ENCODE data around the gene HM13.
A peak's percentile ranks its signal among the peaks of the same experiment; 100 is the strongest.

The HM13 gene

DNA sequence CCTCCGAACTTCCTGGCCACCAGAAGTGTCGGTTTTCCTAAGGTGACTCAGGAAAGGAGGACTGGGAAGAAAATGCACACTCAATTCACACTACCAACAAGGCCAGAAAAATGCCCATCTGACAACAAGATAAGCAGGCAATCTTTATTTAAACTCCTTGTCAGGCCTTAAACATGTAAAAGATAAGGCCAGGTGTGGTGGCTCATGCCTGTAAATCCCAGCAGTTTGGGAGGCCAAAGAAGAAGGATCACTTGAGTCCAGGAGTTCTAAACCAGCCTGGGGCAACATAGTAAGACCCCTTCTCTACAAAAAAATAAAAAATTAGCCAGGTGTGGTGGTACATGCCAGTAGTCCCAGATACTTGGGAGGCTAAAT lies 83.2 kb downstream of the HM13 start:
- no peak for TF ChIP-seq CTCF (IDR thresholded peaks at IDR 0.05; ENCODE audit: extremely low read depth, missing control alignments)
- no peak for DNase-seq (ENCODE audit: low spot score)

- no peak for DNase-seq (ENCODE audit: low spot score)
- no peak for TF ChIP-seq CTCF (IDR thresholded peaks at IDR 0.05; ENCODE audit: extremely low read depth, missing control alignments)
Measured at GRCh38 chr20:31602431-31602778, 88.2 kb downstream of the HM13 start.

DNA sequence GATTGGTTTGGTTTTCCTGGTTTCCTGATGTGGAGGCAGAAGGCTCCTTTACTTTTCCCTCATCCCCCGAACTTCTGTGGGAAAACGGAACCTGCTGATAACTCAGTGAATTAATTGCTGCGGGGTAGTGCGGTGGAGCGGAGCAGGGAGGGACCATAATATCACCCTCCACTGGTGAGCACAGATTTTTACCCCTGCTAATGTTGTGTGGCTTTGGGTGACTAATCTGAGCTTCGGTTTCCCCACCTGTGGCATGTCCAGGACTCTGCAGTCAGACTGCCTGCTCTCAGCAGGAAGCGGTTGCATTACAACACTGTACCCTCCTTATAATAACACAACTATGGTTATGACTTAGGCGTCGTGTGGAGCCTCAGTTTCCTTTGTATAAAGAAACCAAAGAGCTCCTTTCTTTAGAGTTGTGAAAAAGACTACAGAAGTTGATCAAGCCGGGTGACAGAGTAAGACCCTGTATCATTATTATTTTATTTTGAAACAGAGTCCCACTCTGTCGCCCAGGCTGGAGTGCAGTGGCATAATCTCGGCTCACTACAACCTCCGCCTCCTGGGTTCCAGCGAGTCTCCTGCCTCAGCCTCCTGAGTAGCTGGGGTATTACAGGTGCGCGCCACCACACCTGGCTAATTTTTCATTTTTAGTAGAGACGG lies 88.7 kb downstream of the HM13 start:
- DNase-seq (ENCODE audit: low spot score) = peak; percentile 76
- no peak for TF ChIP-seq CTCF (IDR thresholded peaks at IDR 0.05; ENCODE audit: extremely low read depth, missing control alignments)

- DNase-seq (ENCODE audit: low spot score) = peak; percentile 86
- TF ChIP-seq CTCF (IDR thresholded peaks at IDR 0.05; ENCODE audit: extremely low read depth, missing control alignments) = no peak
Measured at GRCh38 chr20:31603822-31604566, 89.8 kb downstream of the HM13 start.

DNA sequence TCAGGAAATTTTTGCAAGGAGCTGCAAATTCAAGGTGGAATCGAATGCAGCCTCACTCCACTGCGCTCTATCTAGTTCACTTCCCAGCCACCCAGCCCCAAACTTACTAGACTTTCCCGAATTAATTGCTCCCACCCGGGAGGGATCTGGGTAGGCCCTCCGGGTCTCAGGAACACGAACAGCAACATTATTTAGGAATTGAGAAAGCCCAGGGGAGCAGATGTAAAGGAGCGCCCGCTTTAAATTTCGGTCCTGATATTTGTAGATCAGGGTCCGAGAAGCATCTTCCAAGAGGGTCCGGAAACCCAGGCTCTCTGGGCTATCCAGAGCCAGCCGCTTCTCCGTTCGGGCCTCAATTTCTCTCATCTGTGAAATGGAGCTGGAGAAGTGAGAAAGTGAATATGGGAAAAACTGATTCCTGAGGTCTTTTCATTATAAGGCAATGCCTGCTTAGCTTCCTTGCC lies 90.4 kb downstream of the HM13 start:
- no peak for DNase-seq (ENCODE audit: low spot score)
- TF ChIP-seq CTCF (IDR thresholded peaks at IDR 0.05; ENCODE audit: extremely low read depth, missing control alignments) = no peak

- TF ChIP-seq CTCF (IDR thresholded peaks at IDR 0.05; ENCODE audit: extremely low read depth, missing control alignments) = no peak
- peak; percentile 95 for DNase-seq (ENCODE audit: low spot score)
Measured at GRCh38 chr20:31605031-31605901, 91.0 kb downstream of the HM13 start, which contains the start of gene ID1. TSS of gene ID1 (plus strand) at chr20:31605289. CDS start at chr20:31605388, 99 bp downstream.

Measured in GM20000 (cell line).